GM12878 (cell line): Measurements from ENCODE around the gene SMC1B. TPM values are rescaled to one million over a fixed set of nuclear protein-coding genes. Genes with fewer than 3 reads are reported as not detected.
A peak's percentile ranks its signal among the peaks of the same experiment; 100 is the strongest.

Source experiments
- ATAC-seq: fragments of 200-7000 bp; cut with Tn5 transposase; 3 replicates; pipeline ENCODE4 v1.9.1; 2020; ENCODE audit warnings: mild to moderate bottlenecking, moderate library complexity
- BruUV-seq: library from RNA; stranded (reverse); fragments of 400-500 nt; replicated peaks from 2 replicates; lab custom pipeline; 2021; lab: Mats Ljungman, UMichigan
- CTCF ChIA-PET: fragments of 300-600 bp; sonication (Branson Sonifier 250); formaldehyde crosslinking; extraction: SDS; loops from one replicate; lab custom pipeline; 2021; ENCODE audit warnings: inconsistent platforms; lab: Yijun Ruan, JAX
- POLR2A ChIA-PET: fragments of 350-600 bp; formaldehyde crosslinking; extraction: SDS; loops from one replicate; lab custom pipeline; 2021; ENCODE audit warnings: inconsistent platforms; lab: Charles Lee
- RAD21 ChIA-PET: fragments of 300-600 bp; sonication (Branson Sonifier 250); formaldehyde crosslinking; loops from one replicate; lab custom pipeline; 2023; ENCODE audit warnings: antibody characterized with exemption; ENCODE audit not compliant: unreplicated experiment; lab: Charles Lee
- SMC1A ChIA-PET: fragments of 300-600 bp; sonication (Branson Sonifier 250); formaldehyde crosslinking; loops from one replicate; lab custom pipeline; 2023; ENCODE audit not compliant: unreplicated experiment, uncharacterized antibody; lab: Charles Lee
- DNase-seq: peaks from one replicate; pipeline ENCODE4 v3.0.0-alpha.2; 2011; ENCODE audit warnings: low read depth, low spot score
- FAIRE-seq: peaks from 3 replicates; lab custom pipeline; 2011; peaks lifted over from hg19 to GRCh38; lab: Jason Lieb, UNC
- H2AFZ ChIP-seq: 2 replicates; pipeline ENCODE4 v1.6.0; 2011; ENCODE audit warnings: low read depth, low read length, control low read depth; ENCODE audit not compliant: control insufficient read depth
- H3K27ac ChIP-seq: 2 replicates; pipeline ENCODE4 v1.5.1; 2011; ENCODE audit warnings: control low read depth; ENCODE audit not compliant: control insufficient read depth, insufficient read depth
- H3K27me3 ChIP-seq, 2 experiments: replicated peaks in 1 of 2; 2 replicates each; pipeline versions ENCODE4 v1.6.0 to v1.6.1; 2011; ENCODE audit warnings: low read length in 1 of 2; ENCODE audit not compliant: control insufficient read depth in 2 of 2, insufficient read depth in 2 of 2
- H3K36me3 ChIP-seq, 2 experiments: 2 replicates each; pipeline ENCODE4 v1.5.1; 2011; ENCODE audit warnings: low read length in 1 of 2; ENCODE audit not compliant: control insufficient read depth in 2 of 2, insufficient read depth in 2 of 2
- H3K4me1 ChIP-seq: 2 replicates; pipeline ENCODE4 v1.6.1; 2011; ENCODE audit warnings: mild to moderate bottlenecking, low read length, moderate library complexity, mixed read lengths; ENCODE audit not compliant: control insufficient read depth, insufficient read depth
- H3K4me2 ChIP-seq: 2 replicates; pipeline ENCODE4 v1.6.0; 2011; ENCODE audit warnings: control low read depth; ENCODE audit not compliant: control insufficient read depth, insufficient read depth
- H3K4me3 ChIP-seq: fragments of 200-600 bp; sonication (generic); 2 replicates; pipeline ENCODE4 v1.5.1; 2016
- H3K79me2 ChIP-seq: 2 replicates; pipeline ENCODE4 v1.6.0; 2011; ENCODE audit warnings: low read length; ENCODE audit not compliant: control insufficient read depth, insufficient read depth
- H3K9ac ChIP-seq: 2 replicates; pipeline ENCODE4 v1.8.0; 2011; ENCODE audit warnings: low read length, control low read depth, mixed read lengths; ENCODE audit not compliant: control insufficient read depth, insufficient read depth
- H3K9me3 ChIP-seq: replicated peaks from 3 replicates; pipeline ENCODE4 v1.5.1; 2011; ENCODE audit warnings: mild to moderate bottlenecking, low read length; ENCODE audit not compliant: control insufficient read depth, insufficient read depth
- H4K20me1 ChIP-seq: 2 replicates; pipeline ENCODE4 v1.6.0; 2011; ENCODE audit not compliant: control insufficient read depth, insufficient read depth
- ASH2L ChIP-seq: fragments of 300-600, 200-600 bp; sonication (generic); IDR thresholded peaks from 2 replicates; pipeline ENCODE4 v1.6.1; 2017; ENCODE audit warnings: low read depth, mild to moderate bottlenecking, borderline replicate concordance
- CEBPB ChIP-seq, 2 experiments: fragments of 150-350 bp in 1 of 2; IDR thresholded peaks; 2 replicates each; pipeline ENCODE4 v1.6.1; 2012 to 2014; ENCODE audit warnings: low read depth in 2 of 2, low read length in 2 of 2, borderline replicate concordance in 1 of 2, inconsistent platforms in 1 of 2
- CHD1 ChIP-seq: IDR thresholded peaks from 2 replicates; pipeline ENCODE4 v1.6.1; 2012; ENCODE audit warnings: low read depth, low read length, improper control_type of control experiment
- HCFC1 ChIP-seq: fragments of 150-350 bp; IDR thresholded peaks from 2 replicates; pipeline ENCODE4 v1.6.1; 2014; ENCODE audit warnings: low read length
- HDAC6 ChIP-seq: fragments of 200-600 bp; sonication (generic); IDR thresholded peaks from one replicate; pipeline ENCODE4 v1.8.0; 2017; ENCODE audit warnings: antibody characterized with exemption; ENCODE audit not compliant: unreplicated experiment
- NBN ChIP-seq: fragments of 450-650 bp; IDR thresholded peaks from 2 replicates; pipeline ENCODE4 v1.6.1; 2016
- NR2C2 ChIP-seq: IDR thresholded peaks from 2 replicates; pipeline ENCODE4 v1.6.1; 2011; ENCODE audit warnings: borderline replicate concordance, low read depth; ENCODE audit not compliant: control insufficient read depth, insufficient read length
- NRF1 ChIP-seq: conservative IDR thresholded peaks from 2 replicates; pipeline ENCODE4 v1.6.1; 2011; ENCODE audit warnings: mild to moderate bottlenecking, low read depth, low read length, improper control_type of control experiment
- RAD51 ChIP-seq: fragments of 450-650 bp; IDR thresholded peaks from 2 replicates; pipeline ENCODE4 v1.6.1; 2016; ENCODE audit warnings: moderate library complexity, mild to moderate bottlenecking, inconsistent platforms
- RCOR1 ChIP-seq: conservative IDR thresholded peaks from 2 replicates; pipeline ENCODE4 v1.6.1; 2012; ENCODE audit warnings: low read depth, low read length, improper control_type of control experiment
- SREBF2 ChIP-seq: IDR thresholded peaks from 2 replicates; pipeline ENCODE4 v1.6.1; 2012; ENCODE audit warnings: mild to moderate bottlenecking, low read length
- TARDBP ChIP-seq: IDR thresholded peaks from 2 replicates; pipeline ENCODE4 v1.6.1; 2016; ENCODE audit warnings: borderline replicate concordance
- ZNF274 ChIP-seq: IDR thresholded peaks from one replicate; pipeline ENCODE4 v1.8.0; 2011; ENCODE audit not compliant: insufficient read length, insufficient read depth
- WGBS: methylation state at CpG from one replicate; pipeline ENCODE4 v1.1.6; 2016; ENCODE audit warnings: low lambda C conversion rate; ENCODE audit not compliant: insufficient replicate concordance, insufficient coverage; ENCODE audit errors: missing lambda C conversion rate; 5-methylcytosine and 5-hydroxymethylcytosine counted together
- in situ Hi-C: fragments of 300-500 bp; cut with MboI; formaldehyde crosslinking; loops from 9 replicates; pipeline ENCODE4 v1.14.3; 2018; ENCODE audit warnings: mixed read lengths
- intact Hi-C: fragments of 100-400 bp; cut with micrococcal nuclease; formaldehyde crosslinking; loops from one replicate; pipeline ENCODE4 v1.14.2; 2022; ENCODE audit not compliant: unreplicated experiment
- polyA plus RNA-seq, 11 experiments: library from polyadenylated mRNA; depleted of rRNA in 4 of 11; unstranded in 6 of 11; stranded (reverse) in 5 of 11; fragments of >200 nt; fragmentation: Nextera tagmentation in 4 of 11; fragmentation: Illumina TruSeq in 1 of 11; extraction: Ambion mirVana in 4 of 11; extraction: Trizol in 1 of 11; gene quantifications; 1 replicate in 1 of 11; 2 replicates in 10 of 11; pipeline versions ENCODE4 v1.2.1 to v1.2.3, GENCODE V29; 2011 to 2016; ENCODE audit warnings: inconsistent platforms in 2 of 11, missing spikeins in 2 of 11, low read depth in 1 of 11
- total RNA-seq, 4 experiments: library from RNA; depleted of rRNA in 3 of 4; stranded (reverse); fragments of >200 nt in 3 of 4; fragmentation: Illumina TruSeq in 1 of 4; extraction: Trizol in 1 of 4; gene quantifications; 2 replicates each; pipeline versions ENCODE4 v1.2.1 to v1.2.3, GENCODE V29; 2013 to 2021
- TF ChIP-seq, protein P1 (sequence below): IDR thresholded peaks from 2 replicates; pipeline ENCODE4 v1.6.1; 2012; ENCODE audit warnings: low read depth, low read length, improper control_type of control experiment
- TF ChIP-seq, protein P2 (sequence below): fragments of 150-350 bp; IDR thresholded peaks from 2 replicates; pipeline ENCODE4 v1.6.1; 2014; ENCODE audit warnings: mild to moderate bottlenecking, low read depth, low read length
- TF ChIP-seq, protein P3 (sequence below): fragments of 450-650 bp; formaldehyde crosslinking; IDR thresholded peaks from 2 replicates; pipeline ENCODE4 v1.4.0; 2020; ENCODE audit warnings: mild to moderate bottlenecking, moderate library complexity
- TF ChIP-seq, protein P4 (sequence below): IDR thresholded peaks from 2 replicates; pipeline ENCODE4 v1.6.1; 2011; ENCODE audit warnings: low read depth, low read length, improper control_type of control experiment, borderline replicate concordance

The SMC1B gene
- total and polyA plus RNA-seq, 10 of the 15 experiments (the other 5 are each of a cell fraction or from before 2014, with no cell fraction given): not detected

DNA sequence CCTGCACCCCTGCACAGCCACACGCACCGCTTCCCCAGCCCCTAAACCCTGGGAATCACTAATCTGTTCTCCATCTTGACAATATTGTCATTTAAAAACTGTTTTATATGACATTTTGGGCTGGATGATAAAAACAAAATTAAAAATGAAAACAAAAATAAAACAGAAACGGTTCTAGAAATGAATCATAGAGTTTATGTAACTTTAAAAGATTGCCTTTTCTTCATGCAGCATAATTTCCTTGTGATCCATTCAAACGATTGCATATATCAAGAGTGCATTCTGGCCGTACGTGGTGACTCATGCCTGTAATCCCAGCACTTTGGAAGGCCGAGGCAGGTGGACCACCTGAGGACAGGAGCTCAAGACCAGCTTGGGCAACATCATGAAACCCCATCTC, 110.2 kb downstream of the SMC1B start (continued):
- TF ChIP-seq CHD1 (no peak), ASH2L (no peak)

DNA sequence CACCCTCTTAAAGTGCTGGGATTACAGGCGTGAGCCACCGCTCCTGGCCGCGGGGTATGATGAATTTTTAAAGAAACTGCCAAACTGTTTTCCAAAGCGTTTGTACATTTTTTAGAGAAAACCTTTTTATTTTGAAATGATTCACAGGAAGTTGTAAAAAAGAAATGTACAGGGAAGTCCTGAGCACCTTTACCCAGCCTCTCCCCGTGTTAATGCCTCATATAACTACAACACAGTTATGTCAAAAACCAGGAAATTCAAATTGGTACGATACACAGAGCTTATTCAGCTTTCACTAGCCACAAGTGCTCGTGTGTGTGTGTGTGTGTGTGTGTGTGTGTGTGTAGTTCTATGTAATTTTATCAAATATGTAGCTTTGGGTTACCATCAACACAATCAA, 110.6 kb downstream of the SMC1B start:
- no peak for DNase-seq
- FAIRE-seq: no peak
- Histone ChIP-seq H3K4me2 (0 out of 2 replicates have a peak overlapping the region, but pooled peaks have one; percentile 44), H3K79me2 (no peaks in the 10 kb centered on the region), H3K9me3 (no peaks in the 10 kb centered on the region), H3K9ac (no peak overlapping the region), H4K20me1 (no peaks in the 10 kb centered on the region), H3K27ac (no peak overlapping the region), H2AFZ (peak overlapping the region; percentile 54), H3K27me3 (no peaks in the 10 kb centered on the region), H3K4me3 (no peak overlapping the region), H3K4me1 (no peaks in the 10 kb centered on the region), H3K36me3 (no peaks in the 10 kb centered on the region)
- ChIA-PET CTCF (no interaction called here), SMC1A (interaction anchor here (0.9 kb wide), 1 partner anchor 41 kb away, joined by 3 read pairs; no protein-coding TSS in a partner anchor), POLR2A (interaction anchor here (0.6 kb wide), 4 partner anchors 15 to 82 kb away, joined by 3 to 4 read pairs (median 4); no protein-coding TSS in a partner anchor), RAD21 (interaction anchor here (0.5 kb wide), 1 partner anchor 65 kb away, joined by 3 read pairs; no protein-coding TSS in a partner anchor)
- 61% methylated on average over 8 of the region's 8 CpGs for WGBS
- intact Hi-C loops (no loop called here), in situ Hi-C loops (no loop called here)
- no peak for ATAC-seq
- BruUV-seq: no TSS peak
- TF ChIP-seq, protein P1, sequence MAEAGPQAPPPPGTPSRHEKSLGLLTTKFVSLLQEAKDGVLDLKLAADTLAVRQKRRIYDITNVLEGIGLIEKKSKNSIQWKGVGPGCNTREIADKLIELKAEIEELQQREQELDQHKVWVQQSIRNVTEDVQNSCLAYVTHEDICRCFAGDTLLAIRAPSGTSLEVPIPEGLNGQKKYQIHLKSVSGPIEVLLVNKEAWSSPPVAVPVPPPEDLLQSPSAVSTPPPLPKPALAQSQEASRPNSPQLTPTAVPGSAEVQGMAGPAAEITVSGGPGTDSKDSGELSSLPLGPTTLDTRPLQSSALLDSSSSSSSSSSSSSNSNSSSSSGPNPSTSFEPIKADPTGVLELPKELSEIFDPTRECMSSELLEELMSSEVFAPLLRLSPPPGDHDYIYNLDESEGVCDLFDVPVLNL: no peak
- TF ChIP-seq HDAC6: no peak
- TF ChIP-seq NRF1: no peak
- TF ChIP-seq NBN: no peak
- no peak for TF ChIP-seq RAD51
- no peak for TF ChIP-seq HCFC1
- TF ChIP-seq TARDBP: no peak
- TF ChIP-seq SREBF2: no peak
- TF ChIP-seq RCOR1: no peak
- TF ChIP-seq CEBPB (IDR thresholded peaks at IDR 0.05; ENCODE audit: borderline replicate concordance in 1 of 2, low read depth in 2 of 2, low read length in 2 of 2): no peak
- TF ChIP-seq, protein P2, sequence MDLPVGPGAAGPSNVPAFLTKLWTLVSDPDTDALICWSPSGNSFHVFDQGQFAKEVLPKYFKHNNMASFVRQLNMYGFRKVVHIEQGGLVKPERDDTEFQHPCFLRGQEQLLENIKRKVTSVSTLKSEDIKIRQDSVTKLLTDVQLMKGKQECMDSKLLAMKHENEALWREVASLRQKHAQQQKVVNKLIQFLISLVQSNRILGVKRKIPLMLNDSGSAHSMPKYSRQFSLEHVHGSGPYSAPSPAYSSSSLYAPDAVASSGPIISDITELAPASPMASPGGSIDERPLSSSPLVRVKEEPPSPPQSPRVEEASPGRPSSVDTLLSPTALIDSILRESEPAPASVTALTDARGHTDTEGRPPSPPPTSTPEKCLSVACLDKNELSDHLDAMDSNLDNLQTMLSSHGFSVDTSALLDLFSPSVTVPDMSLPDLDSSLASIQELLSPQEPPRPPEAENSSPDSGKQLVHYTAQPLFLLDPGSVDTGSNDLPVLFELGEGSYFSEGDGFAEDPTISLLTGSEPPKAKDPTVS: no peak
- TF ChIP-seq, protein P3, sequence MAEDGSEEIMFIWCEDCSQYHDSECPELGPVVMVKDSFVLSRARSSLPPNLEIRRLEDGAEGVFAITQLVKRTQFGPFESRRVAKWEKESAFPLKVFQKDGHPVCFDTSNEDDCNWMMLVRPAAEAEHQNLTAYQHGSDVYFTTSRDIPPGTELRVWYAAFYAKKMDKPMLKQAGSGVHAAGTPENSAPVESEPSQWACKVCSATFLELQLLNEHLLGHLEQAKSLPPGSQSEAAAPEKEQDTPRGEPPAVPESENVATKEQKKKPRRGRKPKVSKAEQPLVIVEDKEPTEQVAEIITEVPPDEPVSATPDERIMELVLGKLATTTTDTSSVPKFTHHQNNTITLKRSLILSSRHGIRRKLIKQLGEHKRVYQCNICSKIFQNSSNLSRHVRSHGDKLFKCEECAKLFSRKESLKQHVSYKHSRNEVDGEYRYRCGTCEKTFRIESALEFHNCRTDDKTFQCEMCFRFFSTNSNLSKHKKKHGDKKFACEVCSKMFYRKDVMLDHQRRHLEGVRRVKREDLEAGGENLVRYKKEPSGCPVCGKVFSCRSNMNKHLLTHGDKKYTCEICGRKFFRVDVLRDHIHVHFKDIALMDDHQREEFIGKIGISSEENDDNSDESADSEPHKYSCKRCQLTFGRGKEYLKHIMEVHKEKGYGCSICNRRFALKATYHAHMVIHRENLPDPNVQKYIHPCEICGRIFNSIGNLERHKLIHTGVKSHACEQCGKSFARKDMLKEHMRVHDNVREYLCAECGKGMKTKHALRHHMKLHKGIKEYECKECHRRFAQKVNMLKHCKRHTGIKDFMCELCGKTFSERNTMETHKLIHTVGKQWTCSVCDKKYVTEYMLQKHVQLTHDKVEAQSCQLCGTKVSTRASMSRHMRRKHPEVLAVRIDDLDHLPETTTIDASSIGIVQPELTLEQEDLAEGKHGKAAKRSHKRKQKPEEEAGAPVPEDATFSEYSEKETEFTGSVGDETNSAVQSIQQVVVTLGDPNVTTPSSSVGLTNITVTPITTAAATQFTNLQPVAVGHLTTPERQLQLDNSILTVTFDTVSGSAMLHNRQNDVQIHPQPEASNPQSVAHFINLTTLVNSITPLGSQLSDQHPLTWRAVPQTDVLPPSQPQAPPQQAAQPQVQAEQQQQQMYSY (CRISPR knock-in tag): no peak
- TF ChIP-seq, protein P4, sequence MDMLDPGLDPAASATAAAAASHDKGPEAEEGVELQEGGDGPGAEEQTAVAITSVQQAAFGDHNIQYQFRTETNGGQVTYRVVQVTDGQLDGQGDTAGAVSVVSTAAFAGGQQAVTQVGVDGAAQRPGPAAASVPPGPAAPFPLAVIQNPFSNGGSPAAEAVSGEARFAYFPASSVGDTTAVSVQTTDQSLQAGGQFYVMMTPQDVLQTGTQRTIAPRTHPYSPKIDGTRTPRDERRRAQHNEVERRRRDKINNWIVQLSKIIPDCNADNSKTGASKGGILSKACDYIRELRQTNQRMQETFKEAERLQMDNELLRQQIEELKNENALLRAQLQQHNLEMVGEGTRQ: no peak
- no peak for TF ChIP-seq ZNF274
- TF ChIP-seq NR2C2: no peak
- no peak for TF ChIP-seq ASH2L
